GM10266 (cell line): Measurements from ENCODE around the gene FCHSD2.

Experiments used
- DNase-seq: peaks from one replicate; pipeline ENCODE4 v3.0.0; 2012; ENCODE audit errors: extremely low spot score
- CTCF ChIP-seq: IDR thresholded peaks from 2 replicates; pipeline ENCODE4 v1.5.1; 2012; ENCODE audit warnings: mild to moderate bottlenecking, low read depth; ENCODE audit not compliant: control insufficient read depth, insufficient read depth; ENCODE audit errors: missing control alignments

Gene FCHSD2

GRCh38 chr11:73173755-73174494, 31.8 kb upstream of the FCHSD2 start:
- no peak for TF ChIP-seq CTCF
- no peak for DNase-seq

- DNase-seq: no peak
- no peak for TF ChIP-seq CTCF
Measured at GRCh38 chr11:73172992-73173656, 31.0 kb upstream of the FCHSD2 start.

- DNase-seq: no peak
- TF ChIP-seq CTCF: no peak
Measured at GRCh38 chr11:73171436-73172161, 29.5 kb upstream of the FCHSD2 start.

GRCh38 chr11:73170140-73170539, 28.0 kb upstream of the FCHSD2 start:
- DNase-seq: no peak
- TF ChIP-seq CTCF: no peak

GRCh38 chr11:73168925-73169579, 26.9 kb upstream of the FCHSD2 start:
- DNase-seq: no peak
- TF ChIP-seq CTCF: no peak

GRCh38 chr11:73167363-73167954, 25.3 kb upstream of the FCHSD2 start:
- DNase-seq: no peak
- TF ChIP-seq CTCF: no peak
